Kidney tubule cell (primary cell): ENCODE measurements around the gene EFCAB6.
A peak's percentile ranks its signal among the peaks of the same experiment; 100 is the strongest.

Experiments
- DNase-seq: peaks from one replicate; pipeline ENCODE4 v3.0.0-alpha.2; 2018; ENCODE audit warnings: low spot score

Gene EFCAB6

GRCh38 chr22:43639228-43639948, 172.7 kb downstream of the EFCAB6 start:
- no peak for DNase-seq

- DNase-seq: no peak
Observed at GRCh38 chr22:43637275-43638260, 174.5 kb downstream of the EFCAB6 start.

DNA sequence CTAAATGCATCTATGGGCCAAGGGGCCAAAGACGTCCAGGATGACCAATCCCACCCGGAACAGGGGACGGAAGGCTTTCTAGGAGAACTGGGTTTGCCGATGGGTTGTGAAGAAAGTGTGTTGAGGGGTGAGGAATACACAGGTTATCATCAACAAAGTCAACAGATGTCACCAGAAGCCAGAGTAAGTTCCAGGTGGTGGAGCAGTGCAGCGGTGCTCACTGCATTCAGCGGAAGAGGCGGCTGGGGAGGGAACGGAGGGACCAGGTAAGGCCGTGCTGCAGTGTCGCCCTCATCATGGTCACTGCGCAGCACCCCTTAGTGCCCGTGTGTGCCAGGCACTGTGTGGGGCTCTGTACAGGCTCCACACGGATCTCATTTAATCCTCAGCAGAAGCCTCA, 176.0 kb downstream of the EFCAB6 start:
- DNase-seq: no peak

GRCh38 chr22:43635101-43635500, 177.0 kb downstream of the EFCAB6 start:
- no peak for DNase-seq

GRCh38 chr22:43634316-43634715, 177.8 kb downstream of the EFCAB6 start:
- DNase-seq: no peak

DNA sequence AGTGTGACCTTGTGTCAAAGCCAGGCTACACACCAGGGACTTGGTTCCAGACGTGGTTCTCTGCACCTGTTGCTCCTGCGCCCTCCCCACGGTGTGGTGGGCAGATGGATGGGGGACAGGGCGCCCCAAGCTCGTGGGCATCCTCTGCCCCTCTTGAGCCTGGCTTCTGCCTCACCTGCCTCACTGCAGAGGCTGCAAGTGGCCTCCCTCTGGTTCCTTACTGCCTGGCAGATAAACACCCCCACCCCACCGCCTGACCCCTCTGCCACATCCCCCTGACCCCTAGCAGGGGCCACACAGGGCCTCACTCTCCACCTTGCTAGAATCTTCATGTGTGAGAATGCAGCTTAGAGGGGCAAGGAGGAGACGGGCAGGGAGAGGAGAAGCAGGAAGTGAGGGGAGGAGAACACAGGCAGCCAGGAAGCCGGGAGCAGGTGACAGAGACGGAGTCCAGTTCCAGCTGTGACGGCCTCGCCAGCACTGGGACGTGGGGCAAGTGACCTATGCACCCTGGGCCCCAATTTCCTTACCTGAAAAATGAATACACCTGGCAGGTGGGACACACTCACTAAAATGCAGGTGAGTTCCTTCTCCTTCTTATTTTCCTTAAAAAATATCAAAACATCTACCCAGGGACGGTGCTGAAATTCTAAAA, 178.3 kb downstream of the EFCAB6 start:
- no peak for DNase-seq

GRCh38 chr22:43631846-43632245, 180.3 kb downstream of the EFCAB6 start:
- DNase-seq: no peak

GRCh38 chr22:43631201-43631600, 180.9 kb downstream of the EFCAB6 start:
- no peak for DNase-seq

DNA sequence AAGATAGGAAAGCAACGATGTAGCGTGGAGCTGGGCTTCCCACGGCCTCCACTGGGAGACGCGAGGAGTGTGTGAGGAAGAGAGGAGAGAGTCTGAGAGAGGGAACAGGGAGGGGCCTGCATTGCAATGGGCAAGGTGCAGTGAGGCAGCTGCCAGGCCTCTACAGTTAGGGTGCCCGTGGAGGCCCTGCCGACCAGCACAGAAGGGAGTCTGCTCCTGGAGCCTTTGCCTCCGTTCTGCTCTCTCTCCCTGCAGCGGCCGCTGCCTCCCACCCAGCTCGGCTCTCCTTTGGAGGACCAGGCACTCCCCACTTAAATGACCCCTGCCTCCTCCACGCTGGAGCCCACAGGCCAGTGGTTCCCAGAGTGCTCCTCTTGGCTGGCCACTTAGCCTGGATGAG, 181.7 kb downstream of the EFCAB6 start:
- DNase-seq: no peak

- no peak for DNase-seq
Observed at GRCh38 chr22:43628250-43628649, 183.9 kb downstream of the EFCAB6 start.

DNA sequence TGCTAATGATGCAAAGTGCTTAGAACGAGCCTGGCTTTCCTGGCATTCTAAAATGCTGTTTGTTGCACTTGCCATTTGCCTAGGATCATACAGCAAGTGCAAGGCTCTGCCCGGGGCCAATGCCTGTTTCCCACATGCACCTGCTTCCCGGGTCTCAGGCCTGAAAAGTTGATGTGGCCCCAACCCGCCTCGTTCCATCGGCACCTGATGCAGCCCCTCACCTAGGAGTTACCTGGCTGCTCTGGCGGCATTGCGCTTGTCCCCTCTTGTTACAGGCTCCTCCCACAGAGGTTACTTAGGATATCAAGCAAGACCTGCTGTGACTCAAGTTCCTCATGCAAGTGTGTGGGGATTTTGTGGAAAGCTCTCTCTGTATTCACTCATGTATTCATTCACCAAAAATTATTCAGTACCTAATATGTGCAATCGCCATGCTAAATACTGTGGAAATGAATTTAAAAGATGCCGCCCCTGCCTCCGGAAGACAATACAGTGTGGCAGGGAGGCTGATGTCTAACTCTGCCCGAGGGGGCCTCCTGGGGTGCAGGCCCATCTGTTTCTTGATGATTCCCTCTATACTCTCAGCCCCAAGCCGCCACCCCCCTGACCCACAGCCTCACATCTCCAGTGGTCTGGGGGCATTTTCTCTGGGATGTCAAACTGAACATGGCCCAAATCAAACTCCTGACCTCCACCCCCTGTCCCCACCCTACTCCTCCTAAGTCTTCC, 184.5 kb downstream of the EFCAB6 start:
- DNase-seq: no peak

GRCh38 chr22:43625242-43625641, 186.9 kb downstream of the EFCAB6 start:
- DNase-seq: no peak

DNA sequence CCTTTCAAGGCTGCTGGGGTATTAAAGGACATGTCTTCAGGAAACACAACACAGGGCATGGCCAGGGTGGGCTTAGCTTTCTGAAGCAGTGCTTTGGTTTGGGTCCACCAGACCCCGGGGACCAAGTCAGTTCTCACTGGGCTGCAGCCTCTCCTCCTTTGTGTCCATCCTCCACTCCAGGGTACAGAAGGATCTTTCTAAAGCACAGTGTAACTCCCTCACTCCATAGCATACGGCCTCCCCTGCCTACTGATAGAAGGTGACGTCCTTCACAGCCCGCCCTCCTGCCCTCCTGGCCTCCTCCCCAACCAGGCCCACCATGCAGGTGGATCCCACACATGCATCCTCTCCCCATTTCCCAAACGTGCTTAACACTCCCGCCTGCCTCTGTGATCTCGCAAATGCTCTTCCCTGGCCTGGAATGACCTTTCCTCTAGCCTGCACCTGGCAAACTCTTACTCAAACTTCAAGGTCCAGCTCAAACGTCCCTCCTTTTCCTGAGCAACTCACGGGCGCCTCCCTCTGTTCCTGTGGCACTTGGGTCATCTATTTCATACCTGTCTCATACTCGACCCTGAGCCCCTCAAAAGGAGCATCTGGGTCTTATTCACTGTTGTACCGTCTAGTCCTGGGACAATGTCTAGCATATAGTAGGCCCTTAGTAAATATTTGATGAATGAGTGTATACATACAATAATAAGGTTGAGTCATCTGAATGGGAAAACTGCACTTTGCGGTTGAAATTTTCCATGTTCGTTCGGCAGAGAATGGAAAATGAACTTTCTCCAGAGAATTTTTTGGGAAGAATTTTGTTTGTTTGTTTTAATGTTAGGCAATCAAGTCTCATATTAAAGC, 187.7 kb downstream of the EFCAB6 start:
- DNase-seq: no peak

DNA sequence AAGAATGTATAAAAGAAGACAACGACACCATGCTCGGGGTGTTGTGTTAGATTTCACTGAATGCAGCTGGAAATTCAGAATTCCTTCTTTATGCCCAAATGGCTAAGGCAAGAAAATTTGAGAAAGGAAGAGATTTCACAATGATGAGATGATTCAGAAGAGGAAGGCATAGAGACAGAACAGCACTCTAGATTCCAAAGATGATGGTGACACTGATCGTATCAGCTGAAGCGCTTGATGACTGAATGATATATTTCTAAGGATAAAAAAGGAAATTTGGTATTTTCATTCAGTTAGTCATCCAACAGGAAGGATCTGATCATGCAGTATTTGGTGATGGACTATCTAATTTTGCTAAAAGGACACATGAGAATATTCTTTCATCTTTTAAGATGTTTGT, 189.2 kb downstream of the EFCAB6 start:
- DNase-seq: no peak

DNA sequence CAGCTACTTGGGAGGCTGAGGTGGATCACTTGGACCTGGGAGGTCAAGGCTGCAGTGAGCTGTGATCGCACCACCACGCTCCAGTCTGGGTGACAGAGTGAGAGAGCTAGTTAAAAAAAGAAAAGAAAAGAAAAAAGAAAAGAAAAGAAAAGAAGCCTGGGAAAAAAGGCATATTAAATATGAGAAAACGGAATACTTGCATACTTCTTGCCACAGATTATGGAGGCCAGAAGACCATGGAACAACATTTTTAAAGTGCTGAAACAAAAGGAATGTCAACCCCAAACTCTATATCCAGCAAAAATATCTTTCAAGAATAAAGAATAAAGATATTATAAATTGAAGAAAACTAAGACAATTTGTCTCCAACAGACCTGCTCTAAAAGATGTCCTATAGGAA, 191.9 kb downstream of the EFCAB6 start:
- DNase-seq: no peak

DNA sequence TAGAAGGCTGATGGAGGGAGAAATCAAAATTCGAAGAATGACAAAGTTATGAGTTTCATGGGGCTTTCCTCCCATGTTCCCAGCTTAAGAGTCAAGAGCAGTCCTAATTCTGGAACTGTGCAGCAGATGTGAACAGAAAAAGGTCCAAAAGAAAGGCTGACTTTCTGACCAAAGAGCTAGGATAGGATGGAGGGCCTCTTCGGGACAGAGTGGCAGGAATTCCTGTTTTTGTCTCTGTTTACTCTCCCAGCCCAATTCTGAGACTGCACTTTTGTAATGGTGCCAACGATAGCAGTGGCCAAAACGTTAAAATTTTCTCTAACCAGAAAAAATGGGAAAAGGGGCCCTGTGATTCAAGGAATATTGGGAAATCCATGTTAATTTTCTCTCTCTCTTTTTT, 193.6 kb downstream of the EFCAB6 start:
- no peak for DNase-seq

DNA sequence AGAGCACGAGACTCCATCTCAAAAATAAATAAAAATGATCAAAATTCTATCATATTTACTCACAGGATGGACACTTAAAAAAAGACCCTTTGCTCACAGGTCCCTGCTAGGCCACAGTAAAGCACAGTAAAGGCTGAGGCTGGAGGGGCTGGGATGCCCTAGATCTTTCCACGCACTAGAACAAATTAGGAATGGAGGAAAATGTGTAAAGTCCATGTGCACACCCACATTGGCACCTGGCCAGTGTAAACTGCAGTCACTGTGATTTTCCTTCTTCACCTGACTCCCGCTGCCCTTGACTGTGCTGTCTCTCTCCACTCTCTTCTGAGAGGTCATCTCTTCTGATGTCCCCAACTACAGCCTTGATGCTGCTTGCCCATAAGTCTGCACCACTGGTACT, 195.5 kb downstream of the EFCAB6 start:
- DNase-seq: no peak

- no peak for DNase-seq
Observed at GRCh38 chr22:43600265-43600664, 211.8 kb downstream of the EFCAB6 start.

DNA sequence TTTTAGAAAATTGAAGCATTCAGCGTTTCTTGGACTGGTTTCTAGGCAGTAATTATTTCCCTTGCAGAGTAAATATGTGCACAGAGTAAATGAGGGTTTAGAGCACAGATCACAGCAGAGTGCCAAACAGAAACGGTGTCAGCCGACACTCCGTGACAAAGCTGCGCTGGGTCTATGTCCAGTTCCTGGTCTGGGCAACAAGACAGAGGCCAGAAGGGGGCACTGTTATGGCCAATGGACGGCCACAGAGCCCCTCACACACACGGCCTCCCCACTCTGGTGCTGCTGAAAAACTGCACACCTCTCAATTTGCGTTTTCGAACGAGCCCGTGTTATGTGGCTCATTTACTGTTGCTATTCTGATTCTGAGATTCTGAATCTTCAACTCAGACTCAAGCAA, 219.6 kb downstream of the EFCAB6 start:
- no peak for DNase-seq

GRCh38 chr22:43591380-43591779, 220.7 kb downstream of the EFCAB6 start:
- DNase-seq: no peak

DNA sequence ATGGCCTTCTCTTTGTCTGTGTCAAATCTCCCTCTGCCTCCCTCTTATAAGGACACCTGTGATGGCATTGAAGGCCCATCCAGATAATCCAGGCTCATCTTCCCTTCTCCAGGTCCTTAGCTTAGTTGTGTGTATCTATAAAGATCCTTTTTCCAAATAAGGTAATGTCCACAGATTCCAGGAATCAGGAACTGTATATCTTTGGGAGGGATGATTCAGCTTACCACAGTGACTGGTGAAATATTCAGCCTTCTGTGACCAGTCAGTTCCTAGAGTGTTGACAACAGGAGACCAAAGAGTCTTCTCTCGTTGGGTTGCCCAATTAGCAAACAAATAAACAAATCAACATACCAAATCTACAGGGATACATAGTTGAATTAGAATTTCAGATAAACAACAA, 224.5 kb downstream of the EFCAB6 start:
- DNase-seq: peak; percentile 58
